HepG2 (cell line): Measurements from ENCODE around the gene KCNH1. TPM values are rescaled to one million over a fixed set of nuclear protein-coding genes. Genes with fewer than 3 reads are reported as not detected.
"Not testable (repeated sequence)": the region's sequence is repeated elsewhere in the genome, so short reads cannot be mapped to it uniquely, and the experiment has no call there.

Experiments
- ATAC-seq: fragments of 200-7000 bp; cut with Tn5 transposase; 3 replicates; pipeline ENCODE4 v1.9.1; 2020; ENCODE audit warnings: mild to moderate bottlenecking, moderate library complexity
- BruUV-seq: library from RNA; stranded (reverse); fragments of 400-500 nt; replicated peaks from 2 replicates; lab custom pipeline; 2021; lab: Mats Ljungman, UMichigan
- CTCF ChIA-PET: fragments of 300-600 bp; formaldehyde crosslinking; extraction: SDS; loops from one replicate; lab custom pipeline; 2021; ENCODE audit warnings: low total read pairs, inconsistent platforms, low intra/inter-chr PET ratio; lab: Yijun Ruan, JAX
- POLR2A ChIA-PET: fragments of 350-600 bp; sonication (Branson Sonifier 250); formaldehyde crosslinking; loops from one replicate; lab custom pipeline; 2020; ENCODE audit warnings: antibody characterized with exemption, inconsistent platforms; lab: Yijun Ruan, JAX
- DNase-seq: peaks from one replicate; pipeline ENCODE4 v3.0.0-alpha.2; 2015; ENCODE audit warnings: low spot score
- FAIRE-seq: peaks from 3 replicates; lab custom pipeline; 2011; peaks lifted over from hg19 to GRCh38; lab: Jason Lieb, UNC
- H2AFZ ChIP-seq: one replicate; pipeline ENCODE4 v1.6.1; 2011; ENCODE audit warnings: low read length, inconsistent platforms
- H3K27ac ChIP-seq: fragments of 300-600 bp; 3 replicates; pipeline ENCODE4 v1.8.0; 2011; ENCODE audit warnings: mixed run types, mild to moderate bottlenecking, mixed read lengths, low read length, inconsistent platforms; ENCODE audit not compliant: insufficient read depth; ENCODE audit errors: extremely low read length
- H3K27me3 ChIP-seq, 2 experiments: fragments of 200-600 bp in 1 of 2; 2 replicates in 1 of 2; 3 replicates in 1 of 2; pipeline versions ENCODE4 v1.6.0 to v1.8.0; 2011; ENCODE audit warnings: low read length in 2 of 2, mild to moderate bottlenecking in 2 of 2, moderate library complexity in 2 of 2, inconsistent platforms in 1 of 2; ENCODE audit not compliant: insufficient read depth in 2 of 2, control insufficient read depth in 1 of 2
- H3K36me3 ChIP-seq, 2 experiments: fragments of 200-600 bp in 1 of 2; replicated peaks in 1 of 2; 2 replicates in 1 of 2; 3 replicates in 1 of 2; pipeline versions ENCODE4 v1.5.1 to v1.8.0; 2011; ENCODE audit warnings: low read length in 2 of 2, inconsistent platforms in 1 of 2; ENCODE audit not compliant: insufficient read depth in 2 of 2, control insufficient read depth in 1 of 2
- H3K4me1 ChIP-seq: 2 replicates; pipeline ENCODE4 v1.5.1; 2012; ENCODE audit warnings: low read length, inconsistent platforms; ENCODE audit not compliant: insufficient read depth
- H3K4me2 ChIP-seq: 2 replicates; pipeline ENCODE4 v1.6.0; 2011; ENCODE audit warnings: low read depth, low read length, inconsistent platforms
- H3K4me3 ChIP-seq, 3 experiments: fragments of 200-600 bp in 1 of 3; sonication (generic), shearing (Covaris generic) in 1 of 3; replicated peaks in 1 of 3; 2 replicates each; pipeline ENCODE4 v1.5.1; 2011 to 2016; ENCODE audit warnings: low read length in 3 of 3, inconsistent platforms in 2 of 3, low read depth in 2 of 3, mild to moderate bottlenecking in 2 of 3, control low read depth in 1 of 3, mixed read lengths in 1 of 3; ENCODE audit not compliant: insufficient read depth in 1 of 3
- H3K79me2 ChIP-seq: one replicate; pipeline ENCODE4 v1.6.1; 2011; ENCODE audit warnings: low read length, inconsistent platforms; ENCODE audit not compliant: insufficient read depth
- H3K9ac ChIP-seq: 2 replicates; pipeline ENCODE4 v1.6.0; 2011; ENCODE audit warnings: mild to moderate bottlenecking, low read depth, low read length, inconsistent platforms; ENCODE audit not compliant: insufficient read depth
- H3K9me3 ChIP-seq: 2 replicates; pipeline ENCODE4 v1.5.1; 2012; ENCODE audit warnings: mild to moderate bottlenecking, low read length
- H4K20me1 ChIP-seq: 2 replicates; pipeline ENCODE4 v1.6.0; 2011; ENCODE audit warnings: inconsistent platforms, mild to moderate bottlenecking, low read length, moderate library complexity; ENCODE audit not compliant: insufficient read depth
- FOXP1 ChIP-seq, 2 experiments: fragments of 450-650 bp in 1 of 2; IDR thresholded peaks; 2 replicates each; pipeline ENCODE4 v1.6.1; 2017 to 2018; ENCODE audit warnings: antibody characterized with exemption in 1 of 2
- HIC2 ChIP-seq: sonication (generic); formaldehyde crosslinking; IDR thresholded peaks from 2 replicates; pipeline ENCODE4 v1.9.0; 2022; ENCODE audit warnings: low read depth, missing genetic modification reagents
- KDM2A ChIP-seq: sonication (generic); formaldehyde crosslinking; IDR thresholded peaks from 2 replicates; pipeline ENCODE4 v1.4.0; 2020; ENCODE audit warnings: low read depth, missing genetic modification reagents, borderline replicate concordance
- WGBS: methylation state at CpG from one replicate; pipeline ENCODE4 v1.1.6; 2017; ENCODE audit warnings: low lambda C conversion rate; 5-methylcytosine and 5-hydroxymethylcytosine counted together
- in situ Hi-C: cut with HindIII; loops from 2 replicates; pipeline ENCODE4 v1.10.0; 2017; ENCODE audit warnings: low pct_unique_long_range_greater_than_20kb; ENCODE audit not compliant: extremely low pct_ligation_motif_present
- intact Hi-C: fragments of 100-400 bp; cut with micrococcal nuclease; formaldehyde crosslinking; loops from one replicate; pipeline ENCODE4 v1.10.0; 2022; ENCODE audit not compliant: unreplicated experiment
- polyA plus RNA-seq, 8 experiments: library from polyadenylated mRNA; depleted of rRNA in 3 of 8; stranded (reverse) in 7 of 8; unstranded in 1 of 8; fragments of >200 nt; fragmentation: Illumina TruSeq in 4 of 8; extraction: Trizol in 4 of 8; gene quantifications; 2 replicates each; pipeline versions ENCODE4 v1.2.1 to v1.2.3, GENCODE V29; 2011 to 2016; ENCODE audit warnings: low read depth in 4 of 8, missing spikeins in 1 of 8, mixed read lengths in 1 of 8; ENCODE audit not compliant: insufficient read depth in 1 of 8
- total RNA-seq, 5 experiments: library from RNA; depleted of rRNA; stranded (reverse); fragments of >200 nt; fragmentation: Illumina TruSeq; extraction: Trizol; gene quantifications; 2 replicates each; pipeline ENCODE4 v1.2.3, GENCODE V29; 2016; ENCODE audit warnings: low read depth in 1 of 5
- TF ChIP-seq, protein P1 (sequence below): sonication (generic); formaldehyde crosslinking; IDR thresholded peaks from 2 replicates; pipeline ENCODE4 v1.8.1; 2022; ENCODE audit warnings: mild to moderate bottlenecking, missing genetic modification reagents

KCNH1 gene
- total and polyA plus RNA-seq, 2 of the 13 experiments (the other 11 are each of a cell fraction or from before 2014, with no cell fraction given) = not detected

DNA sequence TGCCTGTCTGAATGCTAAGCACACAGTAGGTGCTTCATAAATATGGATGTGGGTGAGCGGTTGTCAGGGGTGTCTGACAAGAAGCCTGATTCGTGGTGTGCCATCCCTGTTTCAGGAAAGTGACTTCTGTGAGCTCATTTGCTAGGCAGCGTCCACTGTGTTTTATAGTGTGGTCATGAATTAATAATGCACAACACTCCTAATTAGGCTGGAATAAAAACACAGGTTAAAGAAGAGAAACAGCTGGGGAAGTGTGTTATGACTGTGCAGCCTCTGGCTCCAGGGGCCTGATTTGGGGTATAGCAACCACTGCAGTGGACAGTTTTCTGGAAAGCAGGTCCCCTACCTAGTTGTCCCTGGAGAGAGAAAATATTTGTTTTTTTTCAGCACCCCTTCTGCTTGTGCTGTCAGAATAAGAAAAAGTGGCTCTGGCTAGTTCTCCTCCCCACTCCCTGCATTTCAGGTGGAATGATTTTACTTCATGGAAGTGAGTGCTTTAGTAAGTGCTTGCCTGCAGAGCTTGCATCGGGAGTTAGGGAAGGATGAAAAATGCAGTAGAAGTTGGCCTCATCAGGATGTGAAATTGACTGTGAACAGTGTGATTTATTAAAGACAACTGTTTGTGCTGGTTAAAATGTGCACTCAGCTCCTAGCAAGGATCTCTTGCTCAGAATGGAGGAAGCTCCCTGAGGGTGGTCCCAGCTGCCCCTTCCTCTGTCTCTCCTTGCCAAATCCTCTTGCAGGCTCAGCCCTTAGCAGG is 471.5 kb downstream of the KCNH1 start (continued):
- no peak for TF ChIP-seq HIC2 (CRISPR knock-in tag)
- TF ChIP-seq, protein P1, sequence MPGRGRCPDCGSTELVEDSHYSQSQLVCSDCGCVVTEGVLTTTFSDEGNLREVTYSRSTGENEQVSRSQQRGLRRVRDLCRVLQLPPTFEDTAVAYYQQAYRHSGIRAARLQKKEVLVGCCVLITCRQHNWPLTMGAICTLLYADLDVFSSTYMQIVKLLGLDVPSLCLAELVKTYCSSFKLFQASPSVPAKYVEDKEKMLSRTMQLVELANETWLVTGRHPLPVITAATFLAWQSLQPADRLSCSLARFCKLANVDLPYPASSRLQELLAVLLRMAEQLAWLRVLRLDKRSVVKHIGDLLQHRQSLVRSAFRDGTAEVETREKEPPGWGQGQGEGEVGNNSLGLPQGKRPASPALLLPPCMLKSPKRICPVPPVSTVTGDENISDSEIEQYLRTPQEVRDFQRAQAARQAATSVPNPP (CRISPR knock-in tag) = no peak
- no peak for TF ChIP-seq KDM2A (CRISPR knock-in tag)
- no peak for TF ChIP-seq FOXP1 (IDR thresholded peaks at IDR 0.05)
- no peak for TF ChIP-seq FOXP1 (CRISPR knock-in tag; IDR thresholded peaks at IDR 0.05)

DNA sequence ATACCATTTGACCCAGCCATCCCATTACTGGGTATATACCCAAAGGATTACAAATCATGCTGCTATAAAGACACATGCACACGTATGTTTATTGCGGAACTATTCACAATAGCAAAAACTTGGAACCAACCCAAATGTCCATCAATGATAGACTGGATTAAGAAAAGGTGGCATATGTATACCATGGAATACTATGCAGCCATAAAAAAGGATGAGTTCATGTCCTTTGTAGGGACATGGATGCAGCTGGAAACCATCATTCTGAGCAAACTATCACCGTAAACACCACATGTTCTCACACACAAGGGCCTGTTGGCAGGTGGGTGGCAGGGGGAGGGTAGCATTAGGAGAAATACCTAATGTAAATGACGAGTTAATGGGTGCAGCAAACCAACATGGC is 472.4 kb downstream of the KCNH1 start:
- POLR2A ChIA-PET, H3K4me1 ChIP-seq, H3K79me2 ChIP-seq, H2AFZ ChIP-seq, CTCF ChIA-PET, H3K4me2 ChIP-seq, H3K4me3 ChIP-seq, H3K9me3 ChIP-seq, H3K27ac ChIP-seq, H3K9ac ChIP-seq, H3K36me3 ChIP-seq, intact Hi-C loops, DNase-seq, H3K27me3 ChIP-seq, H4K20me1 ChIP-seq, ATAC-seq, FAIRE-seq, BruUV-seq, in situ Hi-C loops: not testable (repeated sequence)
- 47% methylated on average over 4 of the region's 4 CpGs for WGBS
